GM18951 (cell line): ENCODE data around the gene CMTM5.

Experiments
- POLR2A ChIP-seq: IDR thresholded peaks from 4 replicates; pipeline ENCODE4 v1.6.1; 2011; ENCODE audit warnings: mild to moderate bottlenecking; ENCODE audit not compliant: insufficient read length, insufficient read depth; ENCODE audit errors: extremely low read depth
- in situ Hi-C: fragments of 300-500 bp; cut with MboI; formaldehyde crosslinking; loops from one replicate; pipeline ENCODE4 v1.12.0; 2022; ENCODE audit warnings: low sequenced_read_pairs, mixed read lengths, inconsistent platforms; ENCODE audit not compliant: unreplicated experiment

The CMTM5 gene, protein sequence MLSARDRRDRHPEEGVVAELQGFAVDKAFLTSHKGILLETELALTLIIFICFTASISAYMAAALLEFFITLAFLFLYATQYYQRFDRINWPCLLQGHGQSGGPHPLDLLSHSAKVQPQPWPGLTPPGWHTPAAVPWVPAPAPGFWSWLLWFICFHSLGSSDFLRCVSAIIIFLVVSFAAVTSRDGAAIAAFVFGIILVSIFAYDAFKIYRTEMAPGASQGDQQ

DNA sequence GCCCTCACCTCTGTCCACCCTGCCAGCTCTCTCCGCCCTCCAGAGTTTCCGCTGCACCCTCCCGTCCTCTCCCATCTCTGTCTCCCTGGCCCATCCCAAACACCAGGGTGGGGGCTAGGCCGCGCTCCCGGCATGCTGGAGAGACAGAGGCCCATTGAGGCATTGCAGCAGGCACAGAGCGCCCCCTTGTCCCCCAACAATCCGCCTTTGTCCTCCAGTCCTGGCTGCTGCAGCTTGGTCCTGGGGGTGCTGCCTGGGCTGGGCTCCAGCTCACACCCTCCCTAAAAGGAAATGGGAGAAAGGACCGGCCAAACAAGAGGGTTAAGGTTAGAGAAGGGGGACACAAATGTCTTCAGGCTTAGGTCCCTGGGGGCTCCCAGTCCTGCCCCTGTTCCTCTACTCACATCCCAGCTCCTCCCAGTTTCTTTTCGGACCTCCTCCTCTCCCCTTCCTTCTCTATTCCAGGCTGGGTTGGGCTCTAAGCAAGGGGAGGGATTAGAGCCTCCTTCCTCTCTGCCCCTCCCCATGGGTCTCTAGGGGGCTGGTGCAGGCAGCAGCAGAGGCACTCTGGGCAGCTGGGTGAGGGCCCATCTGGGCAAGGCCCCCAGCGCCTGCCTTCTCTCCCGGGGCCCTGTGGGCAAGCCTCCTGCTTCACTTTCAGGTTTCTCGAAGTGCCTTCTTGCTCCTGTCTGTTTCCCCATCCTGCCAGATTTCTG lies at the start of gene CMTM5:
Gene CMTM5, plus strand, starts transcription at position 565 of the 716 bp plus-strand sequence. CDS start 206 bp downstream, outside the sequence.
- in situ Hi-C loops = loop anchor here (10.0 kb wide), 1 partner anchor 112 kb away; no protein-coding TSS in a partner anchor
- TF ChIP-seq POLR2A = no peak

GRCh38 chr14:23327947-23328744 lies 48.7 kb upstream of the CMTM5 start:
- in situ Hi-C loops = no loop called here
- no peak for TF ChIP-seq POLR2A

GRCh38 chr14:23335623-23336022 lies 41.2 kb upstream of the CMTM5 start:
- in situ Hi-C loops = no loop called here

GRCh38 chr14:23339506-23340268 lies 37.2 kb upstream of the CMTM5 start:
- TF ChIP-seq POLR2A = no peak
- in situ Hi-C loops = no loop called here

More at GRCh38 chr14:23335623-23336022, 41.2 kb upstream of the CMTM5 start:
- TF ChIP-seq POLR2A = no peak

- in situ Hi-C loops = no loop called here
These were observed 32.4 kb upstream of the CMTM5 start for GRCh38 chr14:23344481-23344880.

GRCh38 chr14:23345987-23346692 lies 30.7 kb upstream of the CMTM5 start:
- in situ Hi-C loops = no loop called here
- TF ChIP-seq POLR2A = no peak

More at GRCh38 chr14:23344481-23344880, 32.4 kb upstream of the CMTM5 start:
- TF ChIP-seq POLR2A = no peak

- no peak for TF ChIP-seq POLR2A
- in situ Hi-C loops = no loop called here
These were observed 30.0 kb upstream of the CMTM5 start for GRCh38 chr14:23346693-23347405.

GRCh38 chr14:23347406-23348296 lies 29.2 kb upstream of the CMTM5 start:
- TF ChIP-seq POLR2A = no peak
- in situ Hi-C loops = no loop called here

GRCh38 chr14:23348297-23348655 lies 28.6 kb upstream of the CMTM5 start:
- in situ Hi-C loops = no loop called here
- no peak for TF ChIP-seq POLR2A

DNA sequence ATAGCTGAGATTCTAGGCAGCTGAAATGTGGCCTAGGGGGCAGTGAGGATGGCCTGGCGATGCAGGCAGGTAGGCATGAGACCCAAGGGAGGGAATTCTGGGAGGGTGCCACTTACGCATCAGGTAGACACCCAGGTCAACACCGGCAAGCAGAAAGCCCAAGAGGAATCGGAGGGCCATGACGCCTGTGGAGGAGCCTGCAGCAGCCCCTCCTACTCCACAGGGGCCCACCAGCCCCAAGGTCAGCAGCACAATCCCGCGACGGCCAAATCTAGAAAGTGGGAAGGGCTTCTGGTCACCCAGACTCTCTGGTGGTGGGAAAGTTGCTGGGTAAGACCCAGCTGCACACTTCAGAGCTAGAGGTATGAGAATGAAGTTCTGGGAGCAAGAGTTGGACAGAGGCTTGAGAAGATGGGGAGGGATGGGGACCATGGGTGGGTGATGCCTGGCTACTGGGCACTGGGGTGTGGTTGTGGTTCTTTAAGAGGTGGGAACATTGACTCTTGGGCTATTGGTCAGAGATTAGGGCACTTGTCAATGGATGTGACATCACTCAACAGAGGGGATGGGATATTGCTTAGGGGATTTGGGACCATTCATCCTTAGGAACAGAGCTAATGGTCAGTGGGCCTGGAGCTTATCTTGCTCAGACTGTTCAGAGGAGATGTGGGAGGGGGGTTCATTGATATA lies 27.5 kb upstream of the CMTM5 start:
- no peak for TF ChIP-seq POLR2A
- in situ Hi-C loops = no loop called here
